MM.1S (cell line): ENCODE data around the gene RPS6KA2.

Experiments used
- CTCF ChIP-seq: fragments of 300-600 bp; sonication (generic); IDR thresholded peaks from 2 replicates; pipeline ENCODE4 v1.5.1; 2016; ENCODE audit warnings: antibody characterized with exemption, low read length, mixed read lengths
- EZH2 ChIP-seq: fragments of 300-600 bp; sonication (generic); optimal IDR thresholded peaks from 2 replicates; pipeline ENCODE3; 2017; ENCODE audit warnings: low read depth, mild to moderate bottlenecking, antibody characterized with exemption, low read length, mixed read lengths
- EZH2phosphoT487 ChIP-seq: fragments of 300-600 bp; sonication (generic); IDR thresholded peaks from 2 replicates; pipeline ENCODE4 v1.6.1; 2018; ENCODE audit warnings: antibody characterized with exemption, low read length

- TF ChIP-seq CTCF (no peak), EZH2 (no peak), EZH2phosphoT487 (no peak)
These were observed 31.7 kb upstream of the RPS6KA2 start for GRCh38 chr6:166658792-166659150.
